OCI-LY3 (cell line): Measurements from ENCODE around the gene PRKAR2A.
"Not testable (repeated sequence)": the region's sequence is repeated elsewhere in the genome, so short reads cannot be mapped to it uniquely, and the experiment has no call there.

Source experiments
- H2AFZ ChIP-seq: fragments of 200-600, 300-600 bp; shearing (Covaris generic); 2 replicates; pipeline ENCODE4 v1.6.0; 2014; ENCODE audit warnings: antibody characterized with exemption, low read depth, low read length
- H3K27ac ChIP-seq: fragments of 200-600, 300-600 bp; sonication (generic); 2 replicates; pipeline ENCODE4 v1.5.1; 2014; ENCODE audit warnings: mild to moderate bottlenecking, low read length, moderate library complexity, mixed read lengths
- H3K27me3 ChIP-seq: fragments of 200-600, 300-600 bp; sonication (generic); 2 replicates; pipeline ENCODE4 v1.6.1; 2014; ENCODE audit warnings: low read depth, low read length, mixed read lengths
- H3K36me3 ChIP-seq: fragments of 200-600, 300-600 bp; sonication (generic); replicated peaks from 2 replicates; pipeline ENCODE3; 2014; ENCODE audit warnings: low read depth, low read length, mixed read lengths
- H3K4me1 ChIP-seq: fragments of 300-600, 200-600 bp; sonication (generic); 2 replicates; pipeline ENCODE4 v1.6.1; 2014; ENCODE audit warnings: low read length, mixed read lengths
- H3K4me2 ChIP-seq: fragments of 200-600, 300-600 bp; sonication (generic); 2 replicates; pipeline ENCODE4 v1.6.1; 2014; ENCODE audit warnings: low read length, mixed read lengths
- H3K4me3 ChIP-seq: fragments of 300-600, 200-600 bp; sonication (generic); 2 replicates; pipeline ENCODE4 v1.5.1; 2014; ENCODE audit warnings: antibody characterized with exemption, mild to moderate bottlenecking, low read length, moderate library complexity
- H3K79me2 ChIP-seq: fragments of 300-600, 200-600 bp; shearing (Covaris generic); 2 replicates; pipeline ENCODE4 v1.6.1; 2014; ENCODE audit warnings: mild to moderate bottlenecking, low read length, mixed read lengths
- H3K9ac ChIP-seq: fragments of 300-600, 200-600 bp; shearing (Covaris generic); 2 replicates; pipeline ENCODE4 v1.6.0; 2014; ENCODE audit warnings: mild to moderate bottlenecking, low read length, moderate library complexity
- H3K9me3 ChIP-seq: fragments of 200-600, 300-600 bp; shearing (Covaris generic); 2 replicates; pipeline ENCODE4 v1.6.1; 2014; ENCODE audit warnings: low read length, mixed read lengths; ENCODE audit not compliant: insufficient read depth
- H4K20me1 ChIP-seq: fragments of 200-600, 300-600 bp; sonication (generic); 2 replicates; pipeline ENCODE4 v1.6.1; 2016; ENCODE audit warnings: low read length, mixed read lengths; ENCODE audit not compliant: insufficient read depth
- CTCF ChIP-seq: fragments of 200-600, 300-600 bp; sonication (generic); IDR thresholded peaks from 2 replicates; pipeline ENCODE4 v1.5.1; 2014; ENCODE audit warnings: antibody characterized with exemption, low read length, low read depth
- EZH2phosphoT487 ChIP-seq: fragments of 200-600 bp; shearing (Covaris generic); IDR thresholded peaks from 2 replicates; pipeline ENCODE4 v1.6.1; 2018; ENCODE audit warnings: antibody characterized with exemption, mixed run types, low read depth

PRKAR2A gene

GRCh38 chr3:48733752-48734518 lies 113.7 kb downstream of the PRKAR2A start:
- not testable (repeated sequence) for H2AFZ ChIP-seq, H3K9me3 ChIP-seq, H3K79me2 ChIP-seq, H4K20me1 ChIP-seq, H3K9ac ChIP-seq, H3K27ac ChIP-seq, H3K4me2 ChIP-seq, H3K27me3 ChIP-seq, H3K4me3 ChIP-seq, H3K36me3 ChIP-seq, H3K4me1 ChIP-seq

- H3K9ac ChIP-seq = no peak overlapping the region
- H3K27me3 ChIP-seq = no peaks in the 10 kb centered on the region; the same call in 1 of the 2 replicates
- no peaks in the 10 kb centered on the region for H4K20me1 ChIP-seq
- no peaks in the 10 kb centered on the region for H3K9me3 ChIP-seq
- no peak for TF ChIP-seq CTCF
- no peak for TF ChIP-seq EZH2phosphoT487
- H3K4me2 ChIP-seq = no peak overlapping the region
- no peak overlapping the region for H2AFZ ChIP-seq
- H3K4me1 ChIP-seq = no peaks in the 10 kb centered on the region
- no peaks in the 10 kb centered on the region for H3K36me3 ChIP-seq
- H3K4me3 ChIP-seq = no peak overlapping the region
- H3K79me2 ChIP-seq = no peaks in the 10 kb centered on the region
- H3K27ac ChIP-seq = no peak overlapping the region
Measured at GRCh38 chr3:48727511-48727910, 120.2 kb downstream of the PRKAR2A start.

GRCh38 chr3:48725185-48725855 lies 122.4 kb downstream of the PRKAR2A start:
- not testable (repeated sequence) for H3K27ac ChIP-seq, H3K9me3 ChIP-seq, H3K4me2 ChIP-seq, H4K20me1 ChIP-seq, H3K4me1 ChIP-seq, H3K9ac ChIP-seq, H3K4me3 ChIP-seq, H3K79me2 ChIP-seq, H3K27me3 ChIP-seq, H2AFZ ChIP-seq, H3K36me3 ChIP-seq

GRCh38 chr3:48723725-48724124 lies 123.9 kb downstream of the PRKAR2A start:
- Histone ChIP-seq H3K4me3 (no peak overlapping the region), H3K4me2 (no peak overlapping the region), H3K27ac (no peak overlapping the region), H3K9ac (no peak overlapping the region), H4K20me1 (no peaks in the 10 kb centered on the region), H3K4me1 (no peaks in the 10 kb centered on the region), H3K36me3 (no peaks in the 10 kb centered on the region), H3K79me2 (no peaks in the 10 kb centered on the region), H3K9me3 (no peaks in the 10 kb centered on the region), H3K27me3 (no peaks in the 10 kb centered on the region; the same call in 1 of the 2 replicates), H2AFZ (no peak overlapping the region)
- TF ChIP-seq CTCF (no peak), EZH2phosphoT487 (no peak)

- not testable (repeated sequence) for H3K9me3 ChIP-seq, H3K27me3 ChIP-seq, H3K79me2 ChIP-seq, H4K20me1 ChIP-seq, H3K27ac ChIP-seq, H2AFZ ChIP-seq, H3K4me1 ChIP-seq, H3K4me3 ChIP-seq, H3K9ac ChIP-seq, H3K4me2 ChIP-seq, H3K36me3 ChIP-seq
Measured at GRCh38 chr3:48723293-48723692, 124.4 kb downstream of the PRKAR2A start.
